Left lung (tissue), 10 donors: ENCODE results near the gene CHMP4B. TPM values are rescaled to one million over a fixed set of nuclear protein-coding genes. Genes with fewer than 3 reads are reported as not detected.

Source experiments
- ATAC-seq: fragments of 200-7000 bp; cut with Tn5 transposase; one replicate; pipeline ENCODE4 v1.9.1; 2020; ENCODE audit warnings: moderate library complexity
- DNase-seq, 4 donors: peaks; one replicate each; pipeline ENCODE4 v3.0.0-alpha.2; 2013 to 2020
- H3K27ac ChIP-seq, 2 donors: fragments of 200-600 bp; sonication (generic) in 1 of 2; one replicate each; pipeline versions ENCODE4 v1.5.0 to v1.8.0; 2020 to 2021
- H3K27me3 ChIP-seq, 2 donors: fragments of 200-600 bp; sonication (generic) in 1 of 2; one replicate each; pipeline versions ENCODE4 v1.5.0 to v1.8.0; 2020 to 2021
- H3K36me3 ChIP-seq, 2 donors: fragments of 200-600 bp; sonication (generic) in 1 of 2; one replicate each; pipeline versions ENCODE4 v1.5.0 to v1.8.0; 2020 to 2021
- H3K4me1 ChIP-seq, 2 donors: fragments of 200-600 bp; one replicate each; pipeline ENCODE4 v1.8.0; 2021
- H3K4me3 ChIP-seq, 2 donors: fragments of 200-600 bp; sonication (generic) in 1 of 2; one replicate each; pipeline versions ENCODE4 v1.5.0 to v1.8.0; 2020 to 2021; ENCODE audit warnings: mild to moderate bottlenecking in 1 of 2
- H3K9me3 ChIP-seq, 2 donors: fragments of 200-600 bp; sonication (generic) in 1 of 2; one replicate each; pipeline versions ENCODE4 v1.5.0 to v1.8.0; 2020 to 2021
- intact Hi-C, 2 donors: fragments of 100-400 bp; cut with DNase I; formaldehyde crosslinking; loops; one replicate each; pipeline versions ENCODE4 v1.11.2 to v1.14.2; 2022
- polyA plus RNA-seq, 6 donors: library from polyadenylated mRNA; unstranded; fragments of 120-200 nt; gene quantifications; one replicate each; pipeline ENCODE4 v1.2.1, GENCODE V29; 2013; ENCODE audit not compliant: insufficient read length in 6 of 6
- total RNA-seq, 2 donors: library from RNA; stranded (reverse); fragmentation: NEBNext Ultra II Directional; extraction: Animal tissue kit (Norgen Biotek cat#: 25700); gene quantifications; one replicate each; pipeline ENCODE4 v1.2.1, GENCODE V29; 2021
- TF ChIP-seq, protein P1 (sequence below), 2 donors: fragments of 200-600 bp; sonication (generic) in 1 of 2; IDR thresholded peaks; one replicate each; pipeline versions ENCODE4 v1.5.0 to v1.8.0; 2021; ENCODE audit warnings: antibody characterized with exemption in 2 of 2
- donor health status: DM: no; HTN: yes; CAD: no.
- donor health status: DM: no; HTN: no; CAD: no.

Gene CHMP4B
- total and polyA plus RNA-seq, 8 donors = 83.2 to 117 (median 109) TPM

DNA sequence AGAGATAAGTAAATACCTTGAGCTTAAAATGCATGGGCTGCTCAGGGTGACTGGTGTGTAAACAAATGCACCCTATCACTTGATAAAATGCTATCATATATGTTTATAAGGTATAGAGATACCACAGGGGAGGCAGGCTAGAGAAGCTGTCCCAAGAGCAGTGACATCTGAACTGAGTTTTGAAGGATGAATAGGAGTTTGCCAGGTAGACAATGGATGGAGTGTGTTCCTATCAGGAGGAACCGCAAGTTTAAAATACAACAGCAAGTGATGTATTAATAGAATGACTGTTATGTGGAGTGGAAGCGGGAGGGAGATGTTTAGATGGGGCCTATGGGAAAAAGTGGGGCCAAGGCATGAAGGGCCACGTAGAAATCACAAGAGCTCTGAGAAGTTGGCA is 38.7 kb upstream of the CHMP4B start:
- Histone ChIP-seq H3K4me1 (no peaks in the 10 kb centered on the region), H3K9me3 (no peaks in the 10 kb centered on the region), H3K27ac (no peak overlapping the region), H3K4me3 (no peak overlapping the region), H3K36me3 (peaks cover 0 to 57% of the 10 kb centered on the region in 2 donors), H3K27me3 (no peaks in the 10 kb centered on the region)
- DNase-seq = no peak
- no peak for ATAC-seq
- TF ChIP-seq, protein P1, sequence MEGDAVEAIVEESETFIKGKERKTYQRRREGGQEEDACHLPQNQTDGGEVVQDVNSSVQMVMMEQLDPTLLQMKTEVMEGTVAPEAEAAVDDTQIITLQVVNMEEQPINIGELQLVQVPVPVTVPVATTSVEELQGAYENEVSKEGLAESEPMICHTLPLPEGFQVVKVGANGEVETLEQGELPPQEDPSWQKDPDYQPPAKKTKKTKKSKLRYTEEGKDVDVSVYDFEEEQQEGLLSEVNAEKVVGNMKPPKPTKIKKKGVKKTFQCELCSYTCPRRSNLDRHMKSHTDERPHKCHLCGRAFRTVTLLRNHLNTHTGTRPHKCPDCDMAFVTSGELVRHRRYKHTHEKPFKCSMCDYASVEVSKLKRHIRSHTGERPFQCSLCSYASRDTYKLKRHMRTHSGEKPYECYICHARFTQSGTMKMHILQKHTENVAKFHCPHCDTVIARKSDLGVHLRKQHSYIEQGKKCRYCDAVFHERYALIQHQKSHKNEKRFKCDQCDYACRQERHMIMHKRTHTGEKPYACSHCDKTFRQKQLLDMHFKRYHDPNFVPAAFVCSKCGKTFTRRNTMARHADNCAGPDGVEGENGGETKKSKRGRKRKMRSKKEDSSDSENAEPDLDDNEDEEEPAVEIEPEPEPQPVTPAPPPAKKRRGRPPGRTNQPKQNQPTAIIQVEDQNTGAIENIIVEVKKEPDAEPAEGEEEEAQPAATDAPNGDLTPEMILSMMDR (IDR thresholded peaks at IDR 0.05) = no peak
- intact Hi-C loops = no loop called here

DNA sequence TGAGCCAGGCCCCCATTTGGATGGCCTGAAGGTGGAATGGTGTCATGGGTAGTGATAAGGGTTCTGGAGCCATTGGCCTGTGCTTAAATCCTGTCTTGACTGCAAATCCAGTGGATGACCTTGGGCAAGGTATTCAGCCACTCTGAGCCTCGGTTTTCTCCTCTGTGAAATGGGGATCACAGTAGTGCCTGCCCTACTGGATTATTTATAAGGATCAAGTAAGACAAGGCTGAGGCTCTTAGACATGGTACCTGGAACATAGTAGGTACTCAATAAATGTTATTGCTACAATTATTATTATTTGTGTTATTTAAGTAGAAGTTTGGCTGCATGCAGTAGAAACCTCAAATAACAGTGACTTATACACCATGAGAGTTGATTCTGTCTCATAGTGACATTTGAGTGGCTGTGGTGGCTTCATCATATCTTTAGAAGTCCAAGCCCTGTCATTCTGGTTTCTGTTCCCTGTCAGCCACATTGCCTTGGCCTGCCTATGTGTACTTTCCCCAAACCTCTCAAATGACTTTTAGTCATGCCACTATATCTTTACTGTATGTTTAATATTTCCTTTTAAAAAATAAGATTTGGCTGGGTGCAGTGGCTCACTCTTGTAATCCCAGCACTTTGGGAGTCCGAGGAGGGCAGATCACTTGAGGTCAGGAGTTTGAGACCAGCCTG is 37.6 kb upstream of the CHMP4B start:
- ATAC-seq = no peak
- H3K9me3 ChIP-seq = no peaks in the 10 kb centered on the region
- TF ChIP-seq, protein P1 (IDR thresholded peaks at IDR 0.05) = no peak
- no peak overlapping the region for H3K27ac ChIP-seq
- H3K27me3 ChIP-seq = no peaks in the 10 kb centered on the region
- no peaks in the 10 kb centered on the region for H3K4me1 ChIP-seq
- intact Hi-C loops = no loop called here
- H3K36me3 ChIP-seq = peaks cover 0 to 45% of the 10 kb centered on the region in 2 donors
- no peak overlapping the region for H3K4me3 ChIP-seq
- DNase-seq = no peak

DNA sequence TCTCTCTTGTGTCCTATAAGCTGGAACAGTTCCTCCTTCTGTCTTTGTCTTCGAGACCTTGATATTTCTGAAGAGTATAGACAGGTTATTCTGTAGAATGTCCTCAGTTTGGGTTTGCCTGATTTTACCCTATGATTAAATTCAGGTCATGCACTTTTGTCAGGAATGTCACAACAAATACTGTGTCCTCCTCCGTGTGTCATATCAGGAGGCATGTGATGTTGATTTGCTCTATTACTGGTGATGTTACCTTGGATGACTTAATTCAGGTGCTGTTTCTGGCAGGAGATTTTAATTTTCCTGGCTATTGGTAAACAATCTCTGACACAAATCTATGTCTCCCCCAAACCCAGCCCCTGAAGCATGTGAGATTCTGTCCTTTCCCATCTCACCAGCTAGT is 33.3 kb upstream of the CHMP4B start:
- no peak for DNase-seq
- H3K36me3 ChIP-seq = peaks cover 0 to 22% of the 10 kb centered on the region in 2 donors
- H3K27me3 ChIP-seq = no peaks in the 10 kb centered on the region
- H3K27ac ChIP-seq = no peak overlapping the region
- H3K4me3 ChIP-seq = no peak overlapping the region
- H3K4me1 ChIP-seq = no peaks in the 10 kb centered on the region
- intact Hi-C loops = no loop called here
- no peaks in the 10 kb centered on the region for H3K9me3 ChIP-seq
- ATAC-seq = no peak
- TF ChIP-seq, protein P1 (IDR thresholded peaks at IDR 0.05) = no peak

DNA sequence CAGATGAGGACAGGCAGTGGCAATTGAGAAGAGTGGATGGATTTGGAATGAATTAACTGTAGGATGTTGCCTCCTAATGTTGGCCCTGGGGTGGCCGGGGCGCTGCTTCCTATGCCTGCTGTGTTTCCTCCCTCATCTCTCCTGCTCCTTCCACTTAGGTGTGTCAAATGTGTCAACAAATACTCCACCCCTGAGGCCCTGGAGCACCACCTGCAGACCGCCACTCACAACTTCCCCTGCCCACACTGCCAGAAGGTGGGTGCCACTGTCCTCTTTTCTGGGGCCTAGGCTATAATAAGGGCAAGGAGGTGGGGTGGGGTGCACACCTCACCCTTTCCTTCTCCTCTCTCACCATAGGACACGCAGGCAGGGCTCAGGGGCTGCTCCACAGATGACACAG is 30.0 kb upstream of the CHMP4B start:
- TF ChIP-seq, protein P1 (IDR thresholded peaks at IDR 0.05) = no peak
- peak; percentile 33 for ATAC-seq
- H3K27me3 ChIP-seq = no peaks in the 10 kb centered on the region
- H3K27ac ChIP-seq = no peak overlapping the region
- no peak overlapping the region for H3K4me3 ChIP-seq
- intact Hi-C loops = no loop called here
- H3K9me3 ChIP-seq = no peaks in the 10 kb centered on the region
- DNase-seq = no peak
- peaks cover 0 to 12% of the 10 kb centered on the region in 2 donors for H3K36me3 ChIP-seq
- H3K4me1 ChIP-seq = peaks cover 0 to 14% of the 10 kb centered on the region in 2 donors

DNA sequence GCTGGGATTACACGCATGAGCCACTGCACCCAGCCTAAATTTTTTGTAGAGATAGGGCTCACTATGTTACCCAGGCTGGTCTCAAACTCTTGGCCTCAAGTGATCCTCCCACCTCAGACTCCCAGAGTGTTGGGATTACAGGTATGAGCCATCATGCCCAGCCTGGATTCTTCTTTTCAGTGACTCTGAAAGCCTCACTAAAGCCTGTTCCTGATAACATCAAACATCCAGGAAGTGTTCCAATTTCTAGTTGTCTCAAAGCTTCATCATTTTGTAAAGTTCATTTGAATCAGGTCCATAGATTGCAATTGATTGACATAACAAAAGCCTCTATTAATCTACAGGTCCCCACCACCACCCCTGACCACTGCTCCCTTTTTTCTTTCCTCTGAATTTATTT is 29.2 kb upstream of the CHMP4B start:
- TF ChIP-seq, protein P1 (IDR thresholded peaks at IDR 0.05) = no peak
- no peaks in the 10 kb centered on the region for H3K27me3 ChIP-seq
- peaks cover 0 to 22% of the 10 kb centered on the region in 2 donors for H3K4me1 ChIP-seq
- H3K27ac ChIP-seq = no peak overlapping the region
- DNase-seq = no peak
- intact Hi-C loops = no loop called here
- no peak overlapping the region for H3K4me3 ChIP-seq
- no peaks in the 10 kb centered on the region for H3K9me3 ChIP-seq
- peaks cover 0 to 12% of the 10 kb centered on the region in 2 donors for H3K36me3 ChIP-seq
- ATAC-seq = no peak
